ENCODE results near the gene LAMB2. TPM values are rescaled to one million over a fixed set of nuclear protein-coding genes. Genes with fewer than 3 reads are reported as not detected.

LAMB2 gene
- total and polyA plus RNA-seq, 2 of the 8 experiments (the other 6 are each of a cell fraction or from before 2014, with no cell fraction given), result 112 to 153 TPM

GRCh38 chr3:49123687-49124086 is 9.2 kb downstream of the LAMB2 start:
- Histone ChIP-seq H3K4me3 (ENCODE audit: extremely low read depth in 1 of 4, insufficient read depth in 2 of 4, low read depth in 3 of 4, low read length in 4 of 4) (no peak overlapping the region), H3K36me3 (ENCODE audit: control insufficient read depth in 2 of 4, insufficient read depth in 4 of 4, low read length in 3 of 4) (peaks cover 5 to 25% (median 13%) of the 10 kb centered on the region in 4 experiments; a peak in 7 of 8 replicates), H4K20me1 (replicated peaks in 1 of 2; ENCODE audit: control insufficient read depth in 1 of 2, insufficient read depth in 2 of 2, low read length in 2 of 2) (no peaks in the 10 kb centered on the region), H2AK5ac (ENCODE audit: low read depth, low read length) (no peak overlapping the region), H2AFZ (ENCODE audit: low read length) (no peak overlapping the region), H3K79me2 (ENCODE audit: control insufficient read depth in 1 of 2, insufficient read depth in 2 of 2, low read length in 2 of 2) (peaks cover 0 to 10% of the 10 kb centered on the region in 2 experiments; a peak in 2 of 4 replicates), H3K27ac (ENCODE audit: low read depth, low read length) (no peak overlapping the region), H2BK120ac (replicated peaks; ENCODE audit: low read depth, low read length) (no peak overlapping the region), H2BK12ac (ENCODE audit: low read depth, low read length) (no peak overlapping the region), H4K8ac (ENCODE audit: extremely low read depth, insufficient read depth, low read length) (no peak overlapping the region), H3K18ac (ENCODE audit: extremely low read depth, low read length) (no peak overlapping the region), H3K14ac (ENCODE audit: insufficient read length) (no peak overlapping the region), H3K56ac (replicated peaks; ENCODE audit: insufficient read length, low read depth, low read length) (no peak overlapping the region), H4K5ac (ENCODE audit: insufficient read length, low read depth, low read length) (no peak overlapping the region), H2BK5ac (ENCODE audit: low read depth, low read length) (no peak overlapping the region), H3K9ac (replicated peaks in 1 of 4; ENCODE audit: extremely low read depth in 1 of 4, low read depth in 3 of 4, low read length in 3 of 4) (no peak overlapping the region), H4K91ac (replicated peaks; ENCODE audit: insufficient read length, low read length) (no peak overlapping the region), H3K79me1 (ENCODE audit: low read depth, low read length) (peaks cover 9% of the 10 kb centered on the region), H3K4me2 (ENCODE audit: insufficient read depth in 1 of 2, low read depth in 2 of 2, low read length in 2 of 2) (no peak overlapping the region), H2BK20ac (ENCODE audit: low read length) (no peak overlapping the region), H3K27me3 (replicated peaks in 1 of 4; ENCODE audit: control insufficient read depth in 3 of 4, extremely low read depth in 1 of 4, insufficient read depth in 3 of 4, low read length in 3 of 4) (no peaks in the 10 kb centered on the region), H3K4me1 (replicated peaks in 1 of 4; ENCODE audit: control insufficient read depth in 3 of 4, insufficient read depth in 4 of 4, low read length in 3 of 4) (peaks cover 0 to 11% (median 6%) of the 10 kb centered on the region in 4 experiments; a peak in 5 of 7 replicates), H3K9me3 (ENCODE audit: insufficient read depth in 2 of 2, low read depth in 1 of 2, low read length in 1 of 2) (no peaks in the 10 kb centered on the region), H3K23me2 (ENCODE audit: low read depth, low read length) (peaks cover 5% of the 10 kb centered on the region), H2BK15ac (ENCODE audit: low read length) (no peak overlapping the region), H3K23ac (ENCODE audit: insufficient read length) (no peak overlapping the region), H3K4ac (replicated peaks; ENCODE audit: insufficient read length, low read depth, low read length) (no peak overlapping the region)
- 89% methylated on average over 17 of the region's 17 CpGs; no CpG with 5 or more reads in 1 of the 2 experiments for WGBS, 2 experiments (ENCODE audit: extremely low coverage in 1 of 2, insufficient coverage in 1 of 2, insufficient read length in 1 of 2, insufficient replicate concordance in 2 of 2, low coverage in 1 of 2, low lambda C conversion rate in 2 of 2, missing lambda C conversion rate in 1 of 2)
- POLR2A ChIA-PET (ENCODE audit: partially characterized antibody), result interaction anchor here (1.2 to 25.5 kb wide), 4 partner anchors 9 to 102 kb away, joined by 3 to 508 read pairs (median 11); partner anchors contain the start of genes LAMB2, NDUFAF3, QARS1 and QRICH1
- no peak for TF ChIP-seq SAP30 (IDR thresholded peaks at IDR 0.05; ENCODE audit: insufficient read depth, insufficient replicate concordance, low read length)
- DNase-seq (ENCODE audit: low read depth in 1 of 2, low spot score in 2 of 2), result no peak
- CTCF ChIA-PET (ENCODE audit: partially characterized antibody), result interaction anchor here (0.9 to 4.4 kb wide), 3 partner anchors 9 to 72 kb away, joined by 3 to 20 read pairs (median 8); partner anchors contain the start of gene LAMB2
- no peak for FAIRE-seq
